ENCODE data around the gene BAG2.
A peak's percentile ranks its signal among the peaks of the same experiment; 100 is the strongest.

BAG2 gene

GRCh38 chr6:57193177-57193576, 21.1 kb downstream of the BAG2 start:
- TF ChIP-seq CTCF (conservative IDR thresholded peaks at IDR 0.05): no peak
- no peak overlapping the region for H3K27ac ChIP-seq

GRCh38 chr6:57195457-57195856, 23.3 kb downstream of the BAG2 start:
- no peak overlapping the region for H3K27ac ChIP-seq
- TF ChIP-seq CTCF (conservative IDR thresholded peaks at IDR 0.05): no peak

- H3K27ac ChIP-seq: peak overlapping the region; percentile 39
- no peak for TF ChIP-seq CTCF (conservative IDR thresholded peaks at IDR 0.05)
Measured at GRCh38 chr6:57198926-57199636, 27.0 kb downstream of the BAG2 start.

- no peak for TF ChIP-seq CTCF (conservative IDR thresholded peaks at IDR 0.05)
Measured at GRCh38 chr6:57201718-57202117, 29.6 kb downstream of the BAG2 start.

GRCh38 chr6:57205550-57206328, 33.6 kb downstream of the BAG2 start:
- no peak for TF ChIP-seq CTCF (conservative IDR thresholded peaks at IDR 0.05)
- H3K27ac ChIP-seq: no peak overlapping the region

More at GRCh38 chr6:57201718-57202117, 29.6 kb downstream of the BAG2 start:
- no peak overlapping the region for H3K27ac ChIP-seq

GRCh38 chr6:57207141-57207540, 35.0 kb downstream of the BAG2 start:
- no peak overlapping the region for H3K27ac ChIP-seq

More at GRCh38 chr6:57207141-57207540, 35.0 kb downstream of the BAG2 start:
- no peak for TF ChIP-seq CTCF (conservative IDR thresholded peaks at IDR 0.05)

Data from VCaP (cell line).